MCF 10A (cell line): ENCODE measurements around the gene PRR20D. TPM values are rescaled to one million over a fixed set of nuclear protein-coding genes. Genes with fewer than 3 reads are reported as not detected.
"Not testable (repeated sequence)": the region's sequence is repeated elsewhere in the genome, so short reads cannot be mapped to it uniquely, and the experiment has no call there.

Experiments used
- Bru-seq: library from RNA; stranded (reverse); fragments of 400-500 nt; gene quantifications from one replicate; lab custom pipeline; 2021; lab: Mats Ljungman, UMichigan
- BruChase-seq, 2 experiments: library from RNA; stranded (reverse); fragments of 400-500 nt; gene quantifications; one replicate each; lab custom pipeline; 2021; lab: Mats Ljungman, UMichigan
- BruUV-seq: library from RNA; stranded (reverse); fragments of 400-500 nt; replicated peaks from 2 replicates; lab custom pipeline; 2021; lab: Mats Ljungman, UMichigan
- CTCF ChIA-PET: fragments of 300-600 bp; sonication (Branson Sonifier 250); formaldehyde crosslinking; extraction: SDS; loops from one replicate; lab custom pipeline; 2021; ENCODE audit warnings: antibody characterized with exemption, inconsistent platforms; lab: Yijun Ruan, JAX
- POLR2A ChIA-PET: fragments of 300-600, 350-650 bp; sonication (Branson Sonifier 250); formaldehyde crosslinking; extraction: SDS; loops from one replicate; lab custom pipeline; 2020; ENCODE audit warnings: antibody characterized with exemption, inconsistent platforms; lab: Yijun Ruan, JAX
- DNase-seq: peaks from one replicate; pipeline ENCODE4 v3.0.0-alpha.2; 2018; ENCODE audit not compliant: unreplicated experiment
- H3K27ac Mint-ChIP-seq: one replicate; pipeline ENCODE4 v1.8.0; 2022; ENCODE audit warnings: mild to moderate bottlenecking, low read depth, mixed read lengths; ENCODE audit not compliant: unreplicated experiment
- H3K27me3 Mint-ChIP-seq: one replicate; pipeline ENCODE4 v1.8.0; 2022; ENCODE audit warnings: mixed read lengths; ENCODE audit not compliant: insufficient read depth, unreplicated experiment
- H3K36me3 Mint-ChIP-seq: one replicate; pipeline ENCODE4 v1.8.0; 2022; ENCODE audit warnings: mild to moderate bottlenecking, moderate library complexity, mixed read lengths; ENCODE audit not compliant: insufficient read depth, unreplicated experiment
- H3K4me1 Mint-ChIP-seq: one replicate; pipeline ENCODE4 v1.8.0; 2022; ENCODE audit warnings: mixed read lengths; ENCODE audit not compliant: insufficient read depth, unreplicated experiment
- H3K4me3 Mint-ChIP-seq: one replicate; pipeline ENCODE4 v1.8.0; 2022; ENCODE audit warnings: mild to moderate bottlenecking, moderate library complexity, mixed read lengths; ENCODE audit not compliant: unreplicated experiment
- H3K9me3 Mint-ChIP-seq: one replicate; pipeline ENCODE4 v1.8.0; 2022; ENCODE audit warnings: mixed read lengths; ENCODE audit not compliant: unreplicated experiment
- CTCF ChIP-seq: fragments of 200-600 bp; IDR thresholded peaks from one replicate; pipeline ENCODE4 v1.8.0; 2022; ENCODE audit warnings: antibody characterized with exemption, mild to moderate bottlenecking; ENCODE audit not compliant: unreplicated experiment
- intact Hi-C: fragments of 100-400 bp; cut with micrococcal nuclease; formaldehyde crosslinking; loops from 2 replicates; pipeline ENCODE4 v1.14.1; 2022
- long read RNA-seq: library from polyadenylated mRNA; stranded (forward); transcript quantifications from one replicate; pipeline ENCODE4 v2.0.0, GENCODE V29; 2022
- total RNA-seq: library from RNA; stranded (reverse); gene quantifications from 2 replicates; pipeline ENCODE4 v1.2.3, GENCODE V29; 2022

PRR20D gene
- total RNA-seq (not detected in 2 replicates), Bru-seq, nascent RNA (not detected), BruChase-seq, experiment 1, labeled RNA remaining after a 6-hour chase (not detected), BruChase-seq, experiment 2, labeled RNA remaining after a 2-hour chase (not detected)
- long read RNA-seq = 0 reads

GRCh38 chr13:57160332-57160731, at the start of gene PRR20D:
TSS of gene PRR20D (plus strand) at chr13:57160632. CDS start at chr13:57161019, 387 bp downstream.
- intact Hi-C loops, H3K36me3 Mint-ChIP-seq, H3K27me3 Mint-ChIP-seq, CTCF ChIA-PET, H3K4me3 Mint-ChIP-seq, H3K9me3 Mint-ChIP-seq, DNase-seq, BruUV-seq, H3K27ac Mint-ChIP-seq, H3K4me1 Mint-ChIP-seq, POLR2A ChIA-PET: not testable (repeated sequence)

- TF ChIP-seq CTCF = no peak
- Mint-ChIP-seq H3K4me1 (no peaks in the 10 kb centered on the region), H3K27ac (no peak overlapping the region), H3K4me3 (no peak overlapping the region), H3K36me3 (no peaks in the 10 kb centered on the region), H3K27me3 (no peaks in the 10 kb centered on the region), H3K9me3 (peaks cover 8% of the 10 kb centered on the region)
- ChIA-PET CTCF (no interaction called here), POLR2A (no interaction called here)
- no peak for DNase-seq
- BruUV-seq = no TSS peak
- intact Hi-C loops = no loop called here
These were observed 45.5 kb upstream of the PRR20D start for GRCh38 chr13:57114945-57115344.

GRCh38 chr13:57123681-57124080, 36.8 kb upstream of the PRR20D start:
- H3K27me3 Mint-ChIP-seq = no peaks in the 10 kb centered on the region
- CTCF ChIA-PET = no interaction called here

GRCh38 chr13:57128909-57129308, 31.5 kb upstream of the PRR20D start:
- peak; percentile 3 for DNase-seq
- no TSS peak for BruUV-seq
- ChIA-PET CTCF (no interaction called here), POLR2A (no interaction called here)
- H3K4me1 Mint-ChIP-seq = no peaks in the 10 kb centered on the region
- H3K36me3 Mint-ChIP-seq = no peaks in the 10 kb centered on the region
- no peak for TF ChIP-seq CTCF
- H3K9me3 Mint-ChIP-seq = no peaks in the 10 kb centered on the region
- H3K27ac Mint-ChIP-seq = no peak overlapping the region
- no peaks in the 10 kb centered on the region for H3K27me3 Mint-ChIP-seq
- no peak overlapping the region for H3K4me3 Mint-ChIP-seq
- intact Hi-C loops = no loop called here

More at GRCh38 chr13:57123681-57124080, 36.8 kb upstream of the PRR20D start:
- H3K4me1 Mint-ChIP-seq = no peaks in the 10 kb centered on the region
- POLR2A ChIA-PET = no interaction called here
- intact Hi-C loops = no loop called here
- no peaks in the 10 kb centered on the region for H3K9me3 Mint-ChIP-seq
- no TSS peak for BruUV-seq
- no peak overlapping the region for H3K4me3 Mint-ChIP-seq
- DNase-seq = peak; percentile 55
- H3K27ac Mint-ChIP-seq = no peak overlapping the region
- no peaks in the 10 kb centered on the region for H3K36me3 Mint-ChIP-seq
- TF ChIP-seq CTCF = no peak

GRCh38 chr13:57136093-57136492, 24.3 kb upstream of the PRR20D start:
- ChIA-PET CTCF (interaction anchor here (0.6 kb wide), 1 partner anchor 235 kb away, joined by 3 read pairs; no protein-coding TSS in a partner anchor), POLR2A (no interaction called here)
- Mint-ChIP-seq H3K36me3 (no peaks in the 10 kb centered on the region), H3K9me3 (no peaks in the 10 kb centered on the region), H3K4me3 (no peak overlapping the region), H3K27ac (no peak overlapping the region), H3K4me1 (no peaks in the 10 kb centered on the region), H3K27me3 (no peaks in the 10 kb centered on the region)
- intact Hi-C loops = no loop called here
- BruUV-seq = no TSS peak
- no peak for TF ChIP-seq CTCF
- no peak for DNase-seq
